ENCODE results near the gene CRPPA.

Gene CRPPA

DNA sequence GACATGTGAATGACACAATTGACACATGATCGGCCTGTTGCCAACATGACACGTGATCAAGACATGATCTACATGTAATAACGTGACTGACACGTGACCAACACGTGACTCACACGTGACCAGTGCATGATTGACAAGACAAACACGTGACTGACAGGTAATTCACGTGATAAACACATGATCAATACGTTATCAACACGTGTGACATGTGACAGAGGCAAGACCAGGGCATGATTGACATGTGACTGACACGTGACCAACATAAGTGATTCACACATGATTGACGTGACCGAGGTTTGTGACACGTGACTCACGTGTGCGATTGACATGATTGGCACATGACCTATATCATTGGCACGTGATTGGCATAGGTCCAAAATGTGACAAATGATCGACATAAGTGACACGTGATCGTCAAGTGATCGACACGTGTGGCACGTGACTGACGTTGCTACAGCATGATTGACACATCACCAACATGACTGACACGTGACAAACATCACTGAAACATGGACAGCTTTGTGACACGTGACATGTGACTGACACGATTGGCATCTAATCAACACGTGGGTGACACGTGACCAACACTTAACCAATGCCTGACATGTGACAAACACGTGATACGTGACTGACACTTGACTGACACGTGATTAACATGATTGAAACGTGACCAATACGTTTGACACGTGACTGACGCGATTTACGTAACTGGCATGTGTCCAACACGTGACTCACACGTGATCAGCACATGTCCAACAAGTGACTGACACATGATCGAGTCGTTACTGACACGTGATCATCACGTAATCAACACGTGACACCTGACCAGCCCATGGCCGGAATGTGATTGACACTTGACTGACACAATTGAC lies 23.0 kb downstream of the CRPPA start:
- Histone ChIP-seq H3K27me3 (replicated peaks in 2 of 5; ENCODE audit: control insufficient read depth in 4 of 5, insufficient read depth in 5 of 5, low read length in 4 of 5) (no peaks in the 10 kb centered on the region), H3K9me3 (ENCODE audit: control extremely low read depth in 1 of 5, control insufficient read depth in 4 of 5, insufficient read depth in 2 of 5, low read depth in 1 of 5, low read length in 4 of 5) (peaks cover 0 to 68% (median 18%) of the 10 kb centered on the region in 5 experiments), H3K4me3 (ENCODE audit: control insufficient read depth in 1 of 7, extremely low read depth in 1 of 7, insufficient read depth in 4 of 7, low read depth in 2 of 7, low read length in 6 of 7) (no peak overlapping the region), H3K36me3 (ENCODE audit: control insufficient read depth in 4 of 4, insufficient read depth in 4 of 4, low read length in 3 of 4) (peaks cover 0 to 12% (median 4%) of the 10 kb centered on the region in 4 experiments), H3K27ac (ENCODE audit: insufficient read depth in 1 of 2, low read depth in 1 of 2, low read length in 2 of 2, poor library complexity in 1 of 2, severe bottlenecking in 2 of 2) (no peak overlapping the region), H3K4me1 (ENCODE audit: control extremely low read depth in 1 of 4, control insufficient read depth in 4 of 4, insufficient read depth in 4 of 4, low read length in 3 of 4) (no peaks in the 10 kb centered on the region)
- DNase-seq: peak in 2 of 3 donors; percentile 48 to 62
- ChIA-PET POLR2A (no interaction called here), CTCF (no interaction called here)
- WGBS (ENCODE audit: insufficient coverage): 95% methylated on average over 46 of the region's 46 CpGs

DNA sequence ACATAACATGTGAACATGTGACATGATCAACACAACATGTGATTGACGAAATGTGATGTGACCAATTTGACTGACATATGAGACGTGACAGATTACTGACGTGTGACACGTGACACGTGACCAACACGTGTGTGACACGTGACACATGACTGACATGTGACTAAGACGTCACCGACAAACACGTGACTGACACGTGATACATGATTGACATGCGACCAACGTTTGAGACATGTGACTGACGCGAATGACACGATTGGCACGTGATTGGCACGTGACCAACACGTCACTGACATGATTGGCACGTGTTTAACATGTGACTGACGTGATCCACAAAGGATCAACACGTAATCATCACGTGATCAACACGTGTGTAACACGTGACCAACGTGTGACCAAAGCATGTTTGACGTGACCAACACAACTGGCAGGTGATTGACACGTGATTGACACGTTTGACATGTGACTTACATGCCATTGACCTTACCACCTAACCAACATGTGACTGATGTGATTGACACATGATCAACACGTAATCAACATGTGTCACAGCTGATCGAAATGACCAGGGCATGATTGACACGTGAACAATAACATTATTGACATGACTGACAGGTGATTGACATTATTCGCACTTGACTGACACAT lies 23.7 kb downstream of the CRPPA start:
- 93% methylated on average over 33 of the region's 33 CpGs for WGBS (ENCODE audit: insufficient coverage)
- peak in 2 of 3 donors; percentile 38 to 53 for DNase-seq
- no peak overlapping the region for H3K27ac ChIP-seq (ENCODE audit: insufficient read depth in 1 of 2, low read depth in 1 of 2, low read length in 2 of 2, poor library complexity in 1 of 2, severe bottlenecking in 2 of 2)
- H3K4me1 ChIP-seq (ENCODE audit: control extremely low read depth in 1 of 4, control insufficient read depth in 4 of 4, insufficient read depth in 4 of 4, low read length in 3 of 4): no peaks in the 10 kb centered on the region
- H3K27me3 ChIP-seq (replicated peaks in 2 of 5; ENCODE audit: control insufficient read depth in 4 of 5, insufficient read depth in 5 of 5, low read length in 4 of 5): no peaks in the 10 kb centered on the region
- no peak overlapping the region for H3K4me3 ChIP-seq (ENCODE audit: control insufficient read depth in 1 of 7, extremely low read depth in 1 of 7, insufficient read depth in 4 of 7, low read depth in 2 of 7, low read length in 6 of 7)
- H3K36me3 ChIP-seq (ENCODE audit: control insufficient read depth in 4 of 4, insufficient read depth in 4 of 4, low read length in 3 of 4): peaks cover 0 to 14% (median 4%) of the 10 kb centered on the region in 4 experiments
- H3K9me3 ChIP-seq (ENCODE audit: control extremely low read depth in 1 of 5, control insufficient read depth in 4 of 5, insufficient read depth in 2 of 5, low read depth in 1 of 5, low read length in 4 of 5): peaks cover 0 to 61% (median 17%) of the 10 kb centered on the region in 5 experiments
- ChIA-PET POLR2A (no interaction called here), CTCF (no interaction called here)

DNA sequence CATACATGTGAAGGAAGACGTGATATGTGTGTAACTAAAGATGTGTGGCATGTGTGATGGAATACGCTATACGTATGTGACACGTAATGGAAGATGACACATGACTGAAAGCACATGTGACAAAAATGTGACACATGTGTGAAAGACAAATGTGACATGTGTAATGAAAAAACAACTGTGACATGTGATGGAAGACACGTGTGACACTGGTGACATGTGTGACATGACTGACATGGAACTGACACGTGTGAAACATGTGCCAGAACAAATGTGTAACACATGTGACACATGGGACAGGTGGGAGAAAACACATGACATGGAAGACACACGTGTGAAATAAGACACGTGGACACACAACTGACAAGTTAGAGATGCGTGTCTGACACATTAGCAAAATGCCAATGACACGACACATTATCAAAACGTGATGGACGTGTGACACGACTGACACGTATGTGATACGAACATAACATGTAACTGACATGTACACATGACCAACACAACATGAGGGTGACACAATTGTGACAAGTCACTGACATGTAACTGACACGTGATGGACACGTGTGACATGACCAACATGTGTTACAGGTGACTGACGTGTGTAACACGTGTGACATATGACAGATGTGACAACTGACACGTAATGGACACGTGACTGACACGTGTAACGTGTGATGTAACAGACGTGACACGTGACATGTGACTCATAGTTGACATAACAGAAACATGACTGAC lies 24.4 kb downstream of the CRPPA start:
- peaks cover 0 to 55% (median 17%) of the 10 kb centered on the region in 5 experiments for H3K9me3 ChIP-seq (ENCODE audit: control extremely low read depth in 1 of 5, control insufficient read depth in 4 of 5, insufficient read depth in 2 of 5, low read depth in 1 of 5, low read length in 4 of 5)
- no peak overlapping the region for H3K4me3 ChIP-seq (ENCODE audit: control insufficient read depth in 1 of 7, extremely low read depth in 1 of 7, insufficient read depth in 4 of 7, low read depth in 2 of 7, low read length in 6 of 7)
- 92% methylated on average over 25 of the region's 25 CpGs for WGBS (ENCODE audit: insufficient coverage)
- POLR2A ChIA-PET: no interaction called here
- no peaks in the 10 kb centered on the region for H3K4me1 ChIP-seq (ENCODE audit: control extremely low read depth in 1 of 4, control insufficient read depth in 4 of 4, insufficient read depth in 4 of 4, low read length in 3 of 4)
- peaks cover 0 to 14% (median 4%) of the 10 kb centered on the region in 4 experiments for H3K36me3 ChIP-seq (ENCODE audit: control insufficient read depth in 4 of 4, insufficient read depth in 4 of 4, low read length in 3 of 4)
- no peaks in the 10 kb centered on the region for H3K27me3 ChIP-seq (replicated peaks in 2 of 5; ENCODE audit: control insufficient read depth in 4 of 5, insufficient read depth in 5 of 5, low read length in 4 of 5)
- DNase-seq: peak in 2 of 3 donors; percentile 36 to 59
- H3K27ac ChIP-seq (ENCODE audit: insufficient read depth in 1 of 2, low read depth in 1 of 2, low read length in 2 of 2, poor library complexity in 1 of 2, severe bottlenecking in 2 of 2): no peak overlapping the region
- CTCF ChIA-PET: no interaction called here

DNA sequence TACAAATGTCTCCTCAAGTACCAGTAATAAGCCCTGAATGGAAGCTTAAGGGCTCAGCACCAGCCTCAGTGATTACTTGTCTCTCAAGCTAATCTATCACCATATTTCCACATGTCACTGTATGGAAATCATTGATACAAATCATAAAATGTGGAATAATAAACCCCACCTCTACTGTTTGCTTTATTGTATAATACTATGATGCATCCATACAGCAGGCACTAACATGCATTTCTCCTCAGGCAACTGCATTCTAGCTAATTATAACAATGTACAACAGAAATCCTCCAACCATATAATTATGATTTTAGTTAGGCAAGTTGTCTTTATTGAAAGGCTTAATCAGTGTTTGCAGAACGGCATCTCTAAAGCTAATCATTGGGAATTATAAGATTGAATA lies 26.2 kb downstream of the CRPPA start:
- WGBS (ENCODE audit: insufficient coverage): no CpG with 5 or more reads among the region's 1 CpG

DNA sequence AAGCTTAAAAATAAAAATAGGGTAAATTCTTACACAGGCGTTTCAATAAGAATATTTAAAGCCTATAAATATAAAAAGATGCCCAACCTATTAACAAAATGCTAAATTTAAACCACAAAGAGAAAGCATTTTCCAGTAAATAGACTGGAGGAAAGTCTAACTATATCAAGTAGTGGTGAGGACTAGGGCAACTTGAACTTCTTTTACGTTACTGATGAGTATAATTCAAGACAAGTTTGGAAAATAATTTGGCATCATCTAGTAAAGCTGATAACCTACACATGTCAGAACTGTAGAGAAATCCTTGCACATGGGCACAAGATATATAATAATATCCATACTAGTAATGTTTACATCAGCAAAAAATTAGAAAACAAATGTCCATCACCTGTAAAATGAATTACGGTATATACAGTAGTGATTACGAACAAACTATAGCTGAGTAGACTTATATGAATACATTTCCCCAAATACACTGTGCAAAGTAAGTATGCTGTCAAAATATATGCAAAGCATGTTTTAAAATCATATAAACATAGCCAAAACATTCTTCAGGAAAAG lies 27.4 kb downstream of the CRPPA start:
- H3K9me3 ChIP-seq (ENCODE audit: control extremely low read depth in 1 of 5, control insufficient read depth in 4 of 5, insufficient read depth in 2 of 5, low read depth in 1 of 5, low read length in 4 of 5): peaks cover 0 to 39% (median 5%) of the 10 kb centered on the region in 5 experiments
- no peaks in the 10 kb centered on the region for H3K4me1 ChIP-seq (ENCODE audit: control extremely low read depth in 1 of 4, control insufficient read depth in 4 of 4, insufficient read depth in 4 of 4, low read length in 3 of 4)
- H3K4me3 ChIP-seq (ENCODE audit: control insufficient read depth in 1 of 7, extremely low read depth in 1 of 7, insufficient read depth in 4 of 7, low read depth in 2 of 7, low read length in 6 of 7): no peak overlapping the region
- POLR2A ChIA-PET: no interaction called here
- H3K27me3 ChIP-seq (replicated peaks in 2 of 5; ENCODE audit: control insufficient read depth in 4 of 5, insufficient read depth in 5 of 5, low read length in 4 of 5): no peaks in the 10 kb centered on the region
- peaks cover 0 to 2% (median under 1%) of the 10 kb centered on the region in 4 experiments for H3K36me3 ChIP-seq (ENCODE audit: control insufficient read depth in 4 of 4, insufficient read depth in 4 of 4, low read length in 3 of 4)
- no CpG with 5 or more reads among the region's 4 CpGs for WGBS (ENCODE audit: insufficient coverage)
- no peak for DNase-seq
- no peak overlapping the region for H3K27ac ChIP-seq (ENCODE audit: insufficient read depth in 1 of 2, low read depth in 1 of 2, low read length in 2 of 2, poor library complexity in 1 of 2, severe bottlenecking in 2 of 2)
- CTCF ChIA-PET: interaction anchor here (1.6 kb wide), 1 partner anchor 37 kb away, joined by 5 read pairs; no protein-coding TSS in a partner anchor

More for the DNA sequence above, 26.2 kb downstream of the CRPPA start:
- no peaks in the 10 kb centered on the region for H3K4me1 ChIP-seq (ENCODE audit: control extremely low read depth in 1 of 4, control insufficient read depth in 4 of 4, insufficient read depth in 4 of 4, low read length in 3 of 4)
- no peaks in the 10 kb centered on the region for H3K27me3 ChIP-seq (replicated peaks in 2 of 5; ENCODE audit: control insufficient read depth in 4 of 5, insufficient read depth in 5 of 5, low read length in 4 of 5)
- H3K27ac ChIP-seq (ENCODE audit: insufficient read depth in 1 of 2, low read depth in 1 of 2, low read length in 2 of 2, poor library complexity in 1 of 2, severe bottlenecking in 2 of 2): no peak overlapping the region
- ChIA-PET CTCF (interaction anchor here (0.7 to 1.6 kb wide), 3 partner anchors 9 to 36 kb away, joined by 3 to 5 read pairs (median 3); no protein-coding TSS in a partner anchor), POLR2A (no interaction called here)
- no peak for DNase-seq
- H3K9me3 ChIP-seq (ENCODE audit: control extremely low read depth in 1 of 5, control insufficient read depth in 4 of 5, insufficient read depth in 2 of 5, low read depth in 1 of 5, low read length in 4 of 5): peaks cover 0 to 48% (median 15%) of the 10 kb centered on the region in 5 experiments
- no peak overlapping the region for H3K4me3 ChIP-seq (ENCODE audit: control insufficient read depth in 1 of 7, extremely low read depth in 1 of 7, insufficient read depth in 4 of 7, low read depth in 2 of 7, low read length in 6 of 7)
- peaks cover 0 to 7% (median 1%) of the 10 kb centered on the region in 4 experiments for H3K36me3 ChIP-seq (ENCODE audit: control insufficient read depth in 4 of 4, insufficient read depth in 4 of 4, low read length in 3 of 4)

DNA sequence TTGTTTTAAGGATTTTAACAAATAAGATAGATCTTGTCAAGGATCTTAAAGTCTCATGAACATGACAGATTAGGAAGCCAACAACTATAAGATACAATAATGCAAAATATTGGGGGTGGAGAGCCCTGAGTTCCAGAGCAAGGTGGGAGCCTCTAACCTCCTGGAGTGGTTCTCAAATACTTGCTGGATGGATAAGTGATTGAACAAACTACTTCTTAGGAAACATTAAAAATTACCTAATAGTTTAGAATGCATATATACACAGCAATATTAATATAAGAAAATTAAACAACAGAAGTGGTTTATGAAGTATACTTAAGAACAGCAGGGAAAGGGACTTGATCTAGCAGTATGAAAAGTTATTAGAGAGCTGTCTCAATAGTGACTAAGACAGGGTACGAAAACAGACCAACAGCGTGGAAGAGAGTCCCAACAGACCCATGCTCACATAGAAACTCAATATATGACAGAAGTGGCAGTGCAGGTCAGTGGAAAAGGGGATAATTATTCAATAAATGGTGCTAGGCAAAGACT lies 28.3 kb downstream of the CRPPA start:
- WGBS (ENCODE audit: insufficient coverage): no CpG with 5 or more reads among the region's 2 CpGs
- Histone ChIP-seq H3K4me1 (ENCODE audit: control extremely low read depth in 1 of 4, control insufficient read depth in 4 of 4, insufficient read depth in 4 of 4, low read length in 3 of 4) (no peaks in the 10 kb centered on the region), H3K36me3 (ENCODE audit: control insufficient read depth in 4 of 4, insufficient read depth in 4 of 4, low read length in 3 of 4) (peaks cover 0 to 2% (median under 1%) of the 10 kb centered on the region in 4 experiments), H3K4me3 (ENCODE audit: control insufficient read depth in 1 of 7, extremely low read depth in 1 of 7, insufficient read depth in 4 of 7, low read depth in 2 of 7, low read length in 6 of 7) (no peak overlapping the region), H3K27me3 (replicated peaks in 2 of 5; ENCODE audit: control insufficient read depth in 4 of 5, insufficient read depth in 5 of 5, low read length in 4 of 5) (no peaks in the 10 kb centered on the region), H3K9me3 (ENCODE audit: control extremely low read depth in 1 of 5, control insufficient read depth in 4 of 5, insufficient read depth in 2 of 5, low read depth in 1 of 5, low read length in 4 of 5) (peaks cover 0 to 31% (median 7%) of the 10 kb centered on the region in 5 experiments), H3K27ac (ENCODE audit: insufficient read depth in 1 of 2, low read depth in 1 of 2, low read length in 2 of 2, poor library complexity in 1 of 2, severe bottlenecking in 2 of 2) (no peak overlapping the region)
- no peak for DNase-seq
- ChIA-PET CTCF (no interaction called here), POLR2A (no interaction called here)
